Transverse colon (tissue), 4 donors: ENCODE results near the gene STMP1.

Experiments
- POLR2A ChIP-seq: fragments of 450-650 bp; IDR thresholded peaks from one replicate; pipeline ENCODE4 v1.6.1; 2016; ENCODE audit warnings: antibody characterized with exemption, mild to moderate bottlenecking, moderate library complexity
- POLR2AphosphoS5 ChIP-seq, 3 donors: sonication (generic); formaldehyde crosslinking; IDR thresholded peaks; one replicate each; pipeline ENCODE4 v1.6.1; 2016; ENCODE audit warnings: antibody characterized with exemption in 3 of 3
- TF ChIP-seq, protein P1 (sequence below), 5 experiments: fragments of 200-600 bp in 3 of 5; fragments of 450-650 bp in 2 of 5; sonication (generic) in 3 of 5; IDR thresholded peaks; 1 replicate in 2 of 5; 2 replicates in 3 of 5; pipeline ENCODE4 v1.5.1; 2016 to 2017; ENCODE audit warnings: antibody characterized with exemption in 5 of 5, inconsistent platforms in 3 of 5, mild to moderate bottlenecking in 2 of 5, moderate library complexity in 1 of 5

GRCh38 chr7:135617781-135618180, 44.5 kb upstream of the STMP1 start:
- TF ChIP-seq, protein P1, sequence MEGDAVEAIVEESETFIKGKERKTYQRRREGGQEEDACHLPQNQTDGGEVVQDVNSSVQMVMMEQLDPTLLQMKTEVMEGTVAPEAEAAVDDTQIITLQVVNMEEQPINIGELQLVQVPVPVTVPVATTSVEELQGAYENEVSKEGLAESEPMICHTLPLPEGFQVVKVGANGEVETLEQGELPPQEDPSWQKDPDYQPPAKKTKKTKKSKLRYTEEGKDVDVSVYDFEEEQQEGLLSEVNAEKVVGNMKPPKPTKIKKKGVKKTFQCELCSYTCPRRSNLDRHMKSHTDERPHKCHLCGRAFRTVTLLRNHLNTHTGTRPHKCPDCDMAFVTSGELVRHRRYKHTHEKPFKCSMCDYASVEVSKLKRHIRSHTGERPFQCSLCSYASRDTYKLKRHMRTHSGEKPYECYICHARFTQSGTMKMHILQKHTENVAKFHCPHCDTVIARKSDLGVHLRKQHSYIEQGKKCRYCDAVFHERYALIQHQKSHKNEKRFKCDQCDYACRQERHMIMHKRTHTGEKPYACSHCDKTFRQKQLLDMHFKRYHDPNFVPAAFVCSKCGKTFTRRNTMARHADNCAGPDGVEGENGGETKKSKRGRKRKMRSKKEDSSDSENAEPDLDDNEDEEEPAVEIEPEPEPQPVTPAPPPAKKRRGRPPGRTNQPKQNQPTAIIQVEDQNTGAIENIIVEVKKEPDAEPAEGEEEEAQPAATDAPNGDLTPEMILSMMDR (IDR thresholded peaks at IDR 0.05): no peak
- TF ChIP-seq POLR2AphosphoS5 (IDR thresholded peaks at IDR 0.05): no peak
- no peak for TF ChIP-seq POLR2A
